ENCODE results near the gene SLC36A3.

DNA sequence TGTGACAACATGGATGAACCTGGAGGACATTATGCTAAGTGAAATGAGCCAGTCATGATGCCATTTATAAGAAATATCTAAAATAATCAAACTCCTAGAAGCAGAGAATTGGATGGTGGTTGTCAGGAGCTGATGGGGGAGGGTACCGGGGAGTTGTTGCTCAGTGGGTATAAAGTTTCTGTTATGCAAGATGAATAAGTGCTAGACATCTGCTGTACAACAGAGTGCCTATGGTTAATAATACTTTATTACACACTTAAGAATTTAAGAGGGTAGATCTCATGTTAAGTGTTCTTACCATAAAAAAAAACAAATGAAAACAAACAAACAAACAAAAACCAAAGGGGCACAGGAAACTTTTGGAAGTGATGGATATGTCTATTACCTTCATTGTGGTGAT, 66.7 kb downstream of the SLC36A3 start:
- no peak for TF ChIP-seq PAX5 (IDR thresholded peaks at IDR 0.05; ENCODE audit: insufficient read depth, low read length, severe bottlenecking)
- TF ChIP-seq POLR2AphosphoS5 (IDR thresholded peaks at IDR 0.05; ENCODE audit: low read depth, low read length), result no peak
- no peak for TF ChIP-seq POLR2A (IDR thresholded peaks at IDR 0.05; ENCODE audit: low read depth, low read length)
- TF ChIP-seq SPI1 (IDR thresholded peaks at IDR 0.05; ENCODE audit: low read depth, low read length), result no peak

Measured in GM12891 (cell line).